NCI-H1092 treated with DMSO at 0.1 percent for 48 hours (cell line): ENCODE data around the gene RAVER1.
A peak's percentile ranks its signal among the peaks of the same experiment; 100 is the strongest.
"Not testable (repeated sequence)": the region's sequence is repeated elsewhere in the genome, so short reads cannot be mapped to it uniquely, and the experiment has no call there.

Source experiments
- DNase-seq: peaks from one replicate; lab custom pipeline; 2025; lab: John Stamatoyannopoulos, UW

Gene RAVER1

DNA sequence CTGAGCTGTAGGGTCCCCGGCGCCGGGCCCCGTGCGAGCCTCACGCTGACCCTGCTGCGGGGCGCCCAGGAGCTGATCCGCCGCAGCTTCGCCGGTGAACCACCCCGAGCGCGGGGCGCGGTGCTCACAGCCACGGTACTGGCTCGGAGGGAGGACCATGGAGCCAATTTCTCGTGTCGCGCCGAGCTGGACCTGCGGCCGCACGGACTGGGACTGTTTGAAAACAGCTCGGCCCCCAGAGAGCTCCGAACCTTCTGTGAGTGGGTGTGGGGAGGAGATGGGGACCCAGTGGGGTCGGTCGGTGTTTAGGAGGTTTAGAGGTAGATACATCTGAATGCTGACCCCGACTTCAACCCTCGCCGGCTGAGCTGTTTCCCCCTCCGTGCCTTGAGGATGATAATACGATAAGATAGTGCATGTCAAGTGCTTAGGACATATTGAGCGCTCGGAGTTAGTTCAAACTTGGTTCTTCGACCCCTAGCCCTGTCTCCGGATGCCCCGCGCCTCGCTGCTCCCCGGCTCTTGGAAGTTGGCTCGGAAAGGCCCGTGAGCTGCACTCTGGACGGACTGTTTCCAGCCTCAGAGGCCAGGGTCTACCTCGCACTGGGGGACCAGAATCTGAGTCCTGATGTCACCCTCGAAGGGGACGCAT lies 41.6 kb downstream of the RAVER1 start:
- no peak for DNase-seq

GRCh38 chr19:10290876-10291553 lies 42.3 kb downstream of the RAVER1 start:
- DNase-seq: no peak

DNA sequence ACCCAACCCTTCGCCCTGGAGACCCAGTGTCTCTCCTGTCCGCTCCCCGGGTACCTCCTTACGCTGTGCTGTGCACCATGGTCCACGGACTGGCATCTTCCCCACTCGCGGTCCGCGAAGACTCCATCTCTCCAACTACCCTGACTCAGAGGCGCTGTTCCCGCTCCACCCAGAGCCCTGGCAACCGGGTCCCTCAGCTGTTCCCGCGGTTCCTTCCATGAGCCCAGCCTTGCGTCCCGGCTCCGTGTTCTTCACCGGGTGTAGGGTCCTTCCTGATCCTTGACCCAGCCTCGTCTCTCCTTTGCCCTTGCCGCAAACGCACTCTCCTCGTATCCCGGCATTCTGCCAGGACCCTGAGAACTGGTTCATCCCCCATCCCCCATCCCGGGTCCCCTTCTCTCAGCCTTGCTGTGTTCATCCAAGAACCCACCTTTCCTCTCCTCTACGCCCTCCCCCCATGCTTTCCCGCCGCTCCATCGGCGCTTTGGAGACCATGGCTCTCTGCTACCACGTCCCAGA lies 42.9 kb downstream of the RAVER1 start:
- DNase-seq: no peak

DNA sequence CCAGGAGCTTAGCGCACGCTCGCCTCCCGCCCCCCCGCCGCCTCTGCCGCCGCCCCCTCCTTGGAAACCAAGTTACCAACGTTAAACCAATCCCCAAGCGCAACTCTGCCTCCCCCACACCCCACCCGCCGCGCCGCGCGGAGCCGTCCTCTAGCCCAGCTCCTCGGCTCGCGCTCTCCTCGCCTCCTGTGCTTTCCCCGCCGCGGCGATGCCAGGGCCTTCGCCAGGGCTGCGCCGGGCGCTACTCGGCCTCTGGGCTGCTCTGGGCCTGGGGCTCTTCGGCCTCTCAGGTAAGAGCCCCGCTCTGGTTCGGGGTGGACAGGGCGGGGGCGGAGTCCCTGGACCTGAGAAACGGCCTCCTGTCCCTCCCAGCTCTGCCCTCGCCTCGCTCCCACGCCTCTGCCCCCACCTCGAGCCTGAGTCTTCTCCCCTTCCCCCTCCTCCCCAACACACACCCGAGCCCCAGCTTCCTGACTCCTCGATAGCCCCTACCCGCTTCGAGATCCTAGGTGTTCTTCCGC lies 43.4 kb downstream of the RAVER1 start, which contains the start of gene ICAM5:
Gene ICAM5 (plus strand): TSS at position 117 of the 521 bp plus-strand sequence. CDS start 92 bp downstream, at position 209.
- DNase-seq: peak; percentile 29

GRCh38 chr19:10289167-10289835 lies 44.0 kb downstream of the RAVER1 start:
- DNase-seq: peak; percentile 33

DNA sequence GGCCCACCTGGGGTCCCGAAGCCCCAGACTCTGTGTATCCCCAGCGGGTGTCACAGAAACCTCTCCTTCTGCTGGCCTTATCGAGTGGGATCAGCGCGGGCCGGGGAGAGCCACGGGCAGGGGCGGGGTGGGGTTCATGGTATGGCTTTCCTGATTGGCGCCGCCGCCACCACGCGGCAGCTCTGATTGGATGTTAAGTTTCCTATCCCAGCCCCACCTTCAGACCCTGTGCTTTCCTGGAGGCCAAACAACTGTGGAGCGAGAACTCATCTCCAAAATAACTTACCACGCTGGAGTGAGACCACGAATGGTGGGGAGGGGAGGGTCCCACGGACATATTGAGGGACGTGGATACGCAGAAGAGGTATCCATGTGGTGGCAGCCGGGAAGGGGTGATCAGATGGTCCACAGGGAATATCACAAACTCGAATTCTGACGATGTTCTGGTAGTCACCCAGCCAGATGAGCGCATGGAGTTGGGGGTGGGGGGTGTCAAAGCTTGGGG lies 44.6 kb downstream of the RAVER1 start:
- peak; percentile 5 for DNase-seq

DNA sequence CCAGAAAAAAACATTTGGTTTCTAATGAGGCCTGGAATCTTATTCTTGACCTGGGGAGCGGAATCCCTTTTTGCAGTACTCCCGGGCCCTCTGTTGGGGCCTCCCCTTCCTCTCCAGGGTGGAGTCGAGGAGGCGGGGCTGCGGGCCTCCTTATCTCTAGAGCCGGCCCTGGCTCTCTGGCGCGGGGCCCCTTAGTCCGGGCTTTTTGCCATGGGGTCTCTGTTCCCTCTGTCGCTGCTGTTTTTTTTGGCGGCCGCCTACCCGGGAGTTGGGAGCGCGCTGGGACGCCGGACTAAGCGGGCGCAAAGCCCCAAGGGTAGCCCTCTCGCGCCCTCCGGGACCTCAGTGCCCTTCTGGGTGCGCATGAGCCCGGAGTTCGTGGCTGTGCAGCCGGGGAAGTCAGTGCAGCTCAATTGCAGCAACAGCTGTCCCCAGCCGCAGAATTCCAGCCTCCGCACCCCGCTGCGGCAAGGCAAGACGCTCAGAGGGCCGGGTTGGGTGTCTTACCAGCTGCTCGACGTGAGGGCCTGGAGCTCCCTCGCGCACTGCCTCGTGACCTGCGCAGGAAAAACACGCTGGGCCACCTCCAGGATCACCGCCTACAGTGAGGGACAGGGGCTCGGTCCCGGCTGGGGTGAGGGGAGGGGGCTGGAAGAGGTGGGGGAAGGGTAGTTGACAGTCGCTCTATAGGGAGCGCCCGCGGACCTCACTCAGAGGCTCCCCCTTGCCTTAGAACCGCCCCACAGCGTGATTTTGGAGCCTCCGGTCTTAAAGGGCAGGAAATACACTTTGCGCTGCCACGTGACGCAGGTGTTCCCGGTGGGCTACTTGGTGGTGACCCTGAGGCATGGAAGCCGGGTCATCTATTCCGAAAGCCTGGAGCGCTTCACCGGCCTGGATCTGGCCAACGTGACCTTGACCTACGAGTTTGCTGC lies 46.3 kb downstream of the RAVER1 start, which contains the start of gene ICAM4:
Gene ICAM4 (plus strand): TSS at position 153 of the 935 bp plus-strand sequence. CDS start 58 bp downstream, at position 211.
- DNase-seq: no peak

GRCh38 chr19:10285393-10285792 lies 47.9 kb downstream of the RAVER1 start:
- DNase-seq: no peak

GRCh38 chr19:10284960-10285278 lies 48.4 kb downstream of the RAVER1 start:
- no peak for DNase-seq

DNA sequence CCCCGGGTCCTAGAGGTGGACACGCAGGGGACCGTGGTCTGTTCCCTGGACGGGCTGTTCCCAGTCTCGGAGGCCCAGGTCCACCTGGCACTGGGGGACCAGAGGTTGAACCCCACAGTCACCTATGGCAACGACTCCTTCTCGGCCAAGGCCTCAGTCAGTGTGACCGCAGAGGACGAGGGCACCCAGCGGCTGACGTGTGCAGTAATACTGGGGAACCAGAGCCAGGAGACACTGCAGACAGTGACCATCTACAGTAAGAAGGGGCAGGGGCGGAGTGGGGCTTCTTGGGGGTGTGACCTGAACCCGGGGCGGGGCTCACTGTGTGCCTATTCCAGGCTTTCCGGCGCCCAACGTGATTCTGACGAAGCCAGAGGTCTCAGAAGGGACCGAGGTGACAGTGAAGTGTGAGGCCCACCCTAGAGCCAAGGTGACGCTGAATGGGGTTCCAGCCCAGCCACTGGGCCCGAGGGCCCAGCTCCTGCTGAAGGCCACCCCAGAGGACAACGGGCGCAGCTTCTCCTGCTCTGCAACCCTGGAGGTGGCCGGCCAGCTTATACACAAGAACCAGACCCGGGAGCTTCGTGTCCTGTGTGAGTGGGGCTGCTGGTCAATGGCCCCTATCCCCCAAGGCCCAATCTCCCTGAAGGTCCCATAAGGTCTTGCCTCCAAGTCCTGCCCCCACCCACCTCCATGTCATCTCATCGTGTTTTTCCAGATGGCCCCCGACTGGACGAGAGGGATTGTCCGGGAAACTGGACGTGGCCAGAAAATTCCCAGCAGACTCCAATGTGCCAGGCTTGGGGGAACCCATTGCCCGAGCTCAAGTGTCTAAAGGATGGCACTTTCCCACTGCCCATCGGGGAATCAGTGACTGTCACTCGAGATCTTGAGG lies 49.0 kb downstream of the RAVER1 start:
- DNase-seq: no peak

- DNase-seq: no peak
Measured at GRCh38 chr19:10283301-10284064, 49.8 kb downstream of the RAVER1 start.

- not testable (repeated sequence) for DNase-seq
Measured at GRCh38 chr19:10282043-10282442, 51.3 kb downstream of the RAVER1 start.

- no peak for DNase-seq
Measured at GRCh38 chr19:10279737-10280442, 53.4 kb downstream of the RAVER1 start.

GRCh38 chr19:10278935-10279334 lies 54.4 kb downstream of the RAVER1 start:
- DNase-seq: no peak

DNA sequence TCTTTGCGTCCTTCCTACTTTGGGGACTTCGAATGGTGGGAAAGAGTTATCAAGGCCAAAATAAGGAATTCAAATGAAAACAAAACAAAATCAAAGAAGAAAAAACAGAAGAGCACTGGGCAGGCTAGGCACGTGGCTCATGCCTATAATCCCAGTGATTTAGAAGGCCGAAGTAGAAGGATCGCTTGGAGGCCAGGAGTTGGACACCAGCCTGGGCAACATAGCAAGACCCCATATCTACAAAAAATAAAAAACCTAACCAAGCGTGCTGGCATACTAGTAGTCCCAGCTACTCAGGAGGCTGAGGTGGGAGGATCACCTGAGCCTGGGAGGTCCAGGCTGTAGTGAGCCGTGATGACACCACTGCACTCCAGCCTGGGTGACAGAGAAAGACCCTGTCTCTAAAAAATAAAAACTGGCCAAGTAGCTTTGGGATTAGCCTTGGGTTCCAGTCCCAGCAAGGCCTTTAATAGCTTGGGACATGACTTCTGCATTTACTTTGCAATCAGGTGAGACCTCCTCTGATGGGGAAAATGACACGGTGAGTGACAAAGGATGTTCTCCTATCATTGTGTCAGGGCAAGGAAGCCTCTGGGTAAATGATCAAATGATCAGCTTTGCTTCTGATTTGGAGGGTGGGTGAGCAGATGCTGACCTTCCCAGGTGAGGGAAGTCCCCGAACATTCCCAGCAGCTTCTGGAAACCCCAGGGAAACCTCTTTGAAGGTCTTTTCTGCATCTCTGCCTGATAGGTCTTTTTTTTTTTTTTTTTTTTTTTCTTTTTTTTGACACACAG lies 55.3 kb downstream of the RAVER1 start:
- no peak for DNase-seq

- no peak for DNase-seq
Measured at GRCh38 chr19:10274589-10274988, 58.7 kb downstream of the RAVER1 start.

DNA sequence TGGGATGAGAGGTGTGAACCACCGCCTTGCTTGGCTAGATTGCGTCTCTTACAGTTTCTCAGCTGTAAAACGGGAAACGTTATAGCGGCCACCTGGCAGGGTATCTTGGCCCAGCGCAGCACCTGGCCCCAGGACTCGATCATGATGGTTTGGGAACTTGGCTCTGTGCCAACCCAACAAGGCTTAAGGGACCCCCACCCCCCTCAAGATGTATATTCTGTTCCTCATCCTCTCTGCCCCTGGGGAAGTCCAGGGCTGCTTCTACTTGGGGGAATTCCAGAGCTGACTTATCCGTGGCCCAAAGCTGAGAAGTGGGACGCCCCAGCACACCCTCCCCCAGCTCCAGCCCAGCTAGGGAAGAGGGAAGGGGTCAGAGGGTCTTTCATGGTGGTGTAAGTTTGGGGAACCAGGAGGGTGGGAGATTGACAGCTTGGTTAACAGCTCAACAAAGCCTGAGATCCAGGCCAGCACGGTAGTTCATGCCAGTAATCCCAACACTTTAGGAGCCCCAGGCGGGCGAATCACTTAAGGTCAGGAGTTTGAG lies 61.7 kb downstream of the RAVER1 start:
- DNase-seq: no peak
